HEK293 (cell line): ENCODE results near the gene MGST3.
"Not testable (repeated sequence)": the region's sequence is repeated elsewhere in the genome, so short reads cannot be mapped to it uniquely, and the experiment has no call there.

Source experiments
- CTCF ChIA-PET: fragments of 350-600 bp; formaldehyde crosslinking; extraction: SDS; loops from one replicate; lab custom pipeline; 2021; ENCODE audit warnings: antibody characterized with exemption; lab: Yijun Ruan, JAX
- POLR2A ChIA-PET: fragments of 300-600 bp; formaldehyde crosslinking; extraction: SDS; loops from one replicate; lab custom pipeline; 2020; ENCODE audit warnings: antibody characterized with exemption, inconsistent platforms; lab: Yijun Ruan, JAX
- H3K27ac ChIP-seq: fragments of 200-500 bp; sonication (Bioruptor generic); 2 replicates; pipeline ENCODE4 v1.5.1; 2014; ENCODE audit warnings: low read depth, low read length, control low read depth, inconsistent platforms; ENCODE audit errors: extremely low read depth
- H3K36me3 ChIP-seq, 2 experiments: fragments of 200-500 bp in 1 of 2; sonication (Bioruptor generic) in 1 of 2; 1 replicate in 1 of 2; 2 replicates in 1 of 2; pipeline ENCODE4 v1.5.1; 2014 to 2017; ENCODE audit warnings: inconsistent platforms in 2 of 2, low read length in 2 of 2; ENCODE audit not compliant: control insufficient read depth in 2 of 2, insufficient read depth in 1 of 2
- H3K4me1 ChIP-seq: fragments of 200-500 bp; sonication (Bioruptor generic); 2 replicates; pipeline ENCODE4 v1.5.1; 2014; ENCODE audit warnings: mild to moderate bottlenecking, low read length, inconsistent platforms; ENCODE audit not compliant: control insufficient read depth, insufficient read depth
- H3K4me3 ChIP-seq: 2 replicates; pipeline ENCODE4 v1.5.1; 2011; ENCODE audit warnings: low read depth, mild to moderate bottlenecking, control low read depth, low read length, moderate library complexity
- H3K9me3 ChIP-seq: fragments of 200-500 bp; sonication (Bioruptor generic); 2 replicates; pipeline ENCODE4 v1.5.1; 2014; ENCODE audit warnings: low read depth, low read length, inconsistent platforms; ENCODE audit not compliant: control insufficient read depth, insufficient read depth
- SP7 ChIP-seq: fragments of 450-650 bp; formaldehyde crosslinking; IDR thresholded peaks from 2 replicates; pipeline ENCODE4 v1.5.1; 2016; ENCODE audit warnings: missing biosample characterization, missing genetic modification characterization
- ZNF114 ChIP-seq: fragments of 450-650 bp; formaldehyde crosslinking; IDR thresholded peaks from 2 replicates; pipeline ENCODE4 v1.5.0; 2017; ENCODE audit warnings: missing biosample characterization, missing genetic modification characterization
- ZNF121 ChIP-seq: fragments of 450-650 bp; formaldehyde crosslinking; IDR thresholded peaks from 2 replicates; pipeline ENCODE4 v1.5.1; 2016; ENCODE audit warnings: missing biosample characterization, missing genetic modification characterization
- ZNF133 ChIP-seq: fragments of 450-650 bp; formaldehyde crosslinking; IDR thresholded peaks from 2 replicates; pipeline ENCODE4 v1.5.1; 2016; ENCODE audit warnings: missing biosample characterization, missing genetic modification characterization
- ZNF138 ChIP-seq: fragments of 450-650 bp; formaldehyde crosslinking; IDR thresholded peaks from 2 replicates; pipeline ENCODE4 v1.5.1; 2016; ENCODE audit warnings: missing biosample characterization, missing genetic modification characterization, borderline replicate concordance
- ZNF169 ChIP-seq: fragments of 450-650 bp; formaldehyde crosslinking; IDR thresholded peaks from 2 replicates; pipeline ENCODE4 v1.5.1; 2016; ENCODE audit warnings: missing biosample characterization, missing genetic modification characterization
- ZNF26 ChIP-seq: fragments of 450-650 bp; formaldehyde crosslinking; IDR thresholded peaks from 2 replicates; pipeline ENCODE4 v1.5.1; 2016; ENCODE audit warnings: missing biosample characterization, missing genetic modification characterization
- ZNF311 ChIP-seq: fragments of 450-650 bp; formaldehyde crosslinking; IDR thresholded peaks from 2 replicates; pipeline ENCODE4 v1.5.1; 2017; ENCODE audit warnings: missing biosample characterization, missing genetic modification characterization, borderline replicate concordance
- ZNF341 ChIP-seq: fragments of 450-650 bp; formaldehyde crosslinking; IDR thresholded peaks from 2 replicates; pipeline ENCODE4; 2016; ENCODE audit warnings: low read depth, missing biosample characterization, missing genetic modification characterization
- ZNF560 ChIP-seq: fragments of 450-650 bp; formaldehyde crosslinking; IDR thresholded peaks from 2 replicates; pipeline ENCODE4 v1.5.1; 2017; ENCODE audit warnings: missing biosample characterization, missing genetic modification characterization, borderline replicate concordance
- ZNF658 ChIP-seq: fragments of 450-650 bp; formaldehyde crosslinking; IDR thresholded peaks from 2 replicates; pipeline ENCODE4; 2016; ENCODE audit warnings: missing biosample characterization, missing genetic modification characterization
- ZNF670 ChIP-seq: fragments of 450-650 bp; formaldehyde crosslinking; IDR thresholded peaks from 2 replicates; pipeline ENCODE4 v1.5.1; 2016; ENCODE audit warnings: missing biosample characterization, missing genetic modification characterization, low read depth
- TF ChIP-seq, protein P1 (sequence below): fragments of 450-650 bp; formaldehyde crosslinking; IDR thresholded peaks from 2 replicates; pipeline ENCODE4 v1.5.1; 2016; ENCODE audit warnings: missing biosample characterization, missing genetic modification characterization
- TF ChIP-seq, protein P2 (sequence below): fragments of 450-650 bp; formaldehyde crosslinking; conservative IDR thresholded peaks from 2 replicates; pipeline ENCODE4 v1.5.1; 2016; ENCODE audit warnings: low read depth, missing biosample characterization, missing genetic modification characterization

MGST3 gene

DNA sequence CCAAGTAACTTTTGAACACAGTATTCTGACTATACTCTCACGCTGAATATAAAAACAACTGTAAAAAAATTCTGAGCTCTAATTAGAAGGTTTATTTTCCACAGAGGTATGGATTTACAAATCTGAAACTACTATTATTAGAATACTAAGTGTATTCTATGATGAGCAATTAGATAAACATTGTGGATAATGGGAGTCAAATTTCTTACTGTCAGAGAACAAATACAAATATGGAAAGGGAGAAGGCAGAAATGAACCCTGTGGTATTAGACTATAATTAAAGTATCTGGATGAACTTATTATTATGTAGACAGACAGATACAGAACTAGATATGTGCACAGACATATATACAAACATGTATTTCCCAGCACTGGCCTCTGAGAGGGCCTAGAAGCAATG lies 44.8 kb downstream of the MGST3 start:
- Histone ChIP-seq H3K27ac (no peak overlapping the region), H3K4me3 (no peak overlapping the region), H3K9me3 (no peaks in the 10 kb centered on the region), H3K36me3 (peaks cover 30 to 73% of the 10 kb centered on the region in 2 experiments)
- ChIA-PET CTCF (no interaction called here), POLR2A (no interaction called here)
- TF ChIP-seq SP7, result 0 out of 2 replicates have a peak, but pooled peaks have one; percentile 16
- no peak for TF ChIP-seq ZNF26 (tag by site-specific recombination)
- no peak for TF ChIP-seq ZNF311 (tag by site-specific recombination)
- TF ChIP-seq, all 188 proteins: peak for 1
- no peaks in the 10 kb centered on the region for H3K4me1 ChIP-seq

GRCh38 chr1:165678509-165678908 lies 47.5 kb downstream of the MGST3 start:
- POLR2A ChIA-PET, result no interaction called here
- peaks cover 24 to 82% of the 10 kb centered on the region in 2 experiments for H3K36me3 ChIP-seq

DNA sequence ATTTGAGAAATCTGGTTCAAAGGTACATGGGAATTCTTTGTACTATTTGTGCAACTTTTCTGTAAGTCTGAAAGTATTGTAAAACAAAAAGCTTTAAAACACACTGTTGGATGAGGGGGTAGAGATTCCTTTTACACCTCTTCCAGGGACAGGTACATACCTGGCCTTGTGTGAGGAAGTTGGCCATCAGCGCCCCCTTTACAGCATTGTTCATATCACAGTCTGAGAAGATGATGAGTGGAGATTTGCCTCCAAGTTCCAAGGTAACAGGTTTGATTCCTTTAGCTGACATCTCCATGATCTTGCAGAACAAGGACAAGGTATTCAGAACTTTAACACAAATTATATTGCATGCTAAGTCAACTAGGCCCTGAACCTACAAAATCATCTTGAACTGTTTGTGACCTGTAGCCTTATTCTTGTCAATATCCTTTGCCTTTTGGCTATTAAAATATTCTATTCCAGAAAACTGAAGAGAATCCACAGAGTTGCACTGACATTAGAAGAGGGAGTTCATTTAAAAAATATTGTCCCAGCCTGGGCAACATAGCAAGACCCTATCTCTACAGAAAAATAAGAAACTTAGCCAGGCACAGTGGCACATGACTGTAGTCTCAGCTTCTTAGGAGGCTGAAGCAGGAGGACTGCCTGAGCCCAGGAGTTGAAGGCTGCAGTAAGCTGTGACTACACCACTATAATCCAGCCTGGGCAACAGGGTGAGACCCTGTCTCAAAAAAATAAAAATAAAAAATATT lies 48.4 kb downstream of the MGST3 start:
- H3K4me1 ChIP-seq, result no peaks in the 10 kb centered on the region
- no peak overlapping the region for H3K27ac ChIP-seq
- peak; percentile 51; the same call in 1 of the 2 replicates for TF ChIP-seq ZNF121 (tag by site-specific recombination)
- no peak for TF ChIP-seq ZNF341 (tag by site-specific recombination)
- TF ChIP-seq ZNF133 (tag by site-specific recombination), result no peak
- TF ChIP-seq ZNF658 (tag by site-specific recombination), result no peak
- POLR2A ChIA-PET, result no interaction called here
- no peak overlapping the region for H3K4me3 ChIP-seq
- CTCF ChIA-PET, result interaction anchor here (0.6 to 1.3 kb wide), 6 partner anchors 12 to 272 kb away, joined by 3 to 4 read pairs (median 3); no protein-coding TSS in a partner anchor
- H3K36me3 ChIP-seq, result peaks cover 24 to 81% of the 10 kb centered on the region in 2 experiments
- no peaks in the 10 kb centered on the region for H3K9me3 ChIP-seq

More at GRCh38 chr1:165678509-165678908, 47.5 kb downstream of the MGST3 start:
- CTCF ChIA-PET, result interaction anchor here (1.1 to 1.3 kb wide), 3 partner anchors 11 to 68 kb away, joined by 3 to 4 read pairs (median 3); no protein-coding TSS in a partner anchor
- Histone ChIP-seq H3K9me3 (no peaks in the 10 kb centered on the region), H3K4me3 (no peak overlapping the region), H3K27ac (no peak overlapping the region), H3K4me1 (no peaks in the 10 kb centered on the region)
- TF ChIP-seq, protein P1, sequence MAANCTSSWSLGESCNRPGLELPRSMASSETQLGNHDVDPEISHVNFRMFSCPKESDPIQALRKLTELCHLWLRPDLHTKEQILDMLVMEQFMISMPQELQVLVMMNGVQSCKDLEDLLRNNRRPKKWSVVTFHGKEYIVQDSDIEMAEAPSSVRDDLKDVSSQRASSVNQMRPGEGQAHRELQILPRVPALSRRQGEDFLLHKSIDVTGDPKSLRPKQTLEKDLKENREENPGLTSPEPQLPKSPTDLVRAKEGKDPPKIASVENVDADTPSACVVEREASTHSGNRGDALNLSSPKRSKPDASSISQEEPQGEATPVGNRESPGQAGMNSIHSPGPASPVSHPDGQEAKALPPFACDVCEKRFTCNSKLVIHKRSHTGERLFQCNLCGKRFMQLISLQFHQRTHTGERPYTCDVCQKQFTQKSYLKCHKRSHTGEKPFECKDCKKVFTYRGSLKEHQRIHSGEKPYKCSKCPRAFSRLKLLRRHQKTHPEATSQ, result no peak

DNA sequence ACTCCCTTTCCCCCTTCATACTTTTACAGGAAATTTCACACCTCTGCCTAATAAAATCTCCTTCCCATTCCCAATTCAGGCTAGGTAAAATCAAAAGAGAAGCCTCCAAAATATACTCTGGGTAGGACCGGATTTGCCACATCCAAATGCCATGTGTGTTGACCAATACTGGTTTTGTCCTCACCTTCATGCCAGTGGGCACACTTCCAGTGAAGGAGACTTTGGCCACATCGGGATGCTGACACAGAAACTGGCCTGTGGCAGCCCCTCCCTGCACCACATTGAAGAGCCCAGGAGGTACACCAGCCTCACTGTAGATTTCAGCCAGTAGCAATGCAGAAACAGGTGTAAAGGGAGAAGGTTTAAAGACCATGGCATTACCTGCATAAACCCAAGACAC lies 49.3 kb downstream of the MGST3 start:
- Histone ChIP-seq H3K27ac (no peak overlapping the region), H3K9me3 (no peaks in the 10 kb centered on the region), H3K4me3 (no peak overlapping the region), H3K4me1 (no peaks in the 10 kb centered on the region), H3K36me3 (peaks cover 20 to 80% of the 10 kb centered on the region in 2 experiments)
- CTCF ChIA-PET, result interaction anchor here (0.6 kb wide), 1 partner anchor 22 kb away, joined by 3 read pairs; no protein-coding TSS in a partner anchor
- TF ChIP-seq ZNF138 (tag by site-specific recombination), result no peak
- TF ChIP-seq ZNF560, result no peak
- no peak for TF ChIP-seq ZNF114 (tag by site-specific recombination)
- no peak for TF ChIP-seq ZNF169 (tag by site-specific recombination)
- TF ChIP-seq ZNF670 (tag by site-specific recombination), result no peak
- TF ChIP-seq, protein P2, sequence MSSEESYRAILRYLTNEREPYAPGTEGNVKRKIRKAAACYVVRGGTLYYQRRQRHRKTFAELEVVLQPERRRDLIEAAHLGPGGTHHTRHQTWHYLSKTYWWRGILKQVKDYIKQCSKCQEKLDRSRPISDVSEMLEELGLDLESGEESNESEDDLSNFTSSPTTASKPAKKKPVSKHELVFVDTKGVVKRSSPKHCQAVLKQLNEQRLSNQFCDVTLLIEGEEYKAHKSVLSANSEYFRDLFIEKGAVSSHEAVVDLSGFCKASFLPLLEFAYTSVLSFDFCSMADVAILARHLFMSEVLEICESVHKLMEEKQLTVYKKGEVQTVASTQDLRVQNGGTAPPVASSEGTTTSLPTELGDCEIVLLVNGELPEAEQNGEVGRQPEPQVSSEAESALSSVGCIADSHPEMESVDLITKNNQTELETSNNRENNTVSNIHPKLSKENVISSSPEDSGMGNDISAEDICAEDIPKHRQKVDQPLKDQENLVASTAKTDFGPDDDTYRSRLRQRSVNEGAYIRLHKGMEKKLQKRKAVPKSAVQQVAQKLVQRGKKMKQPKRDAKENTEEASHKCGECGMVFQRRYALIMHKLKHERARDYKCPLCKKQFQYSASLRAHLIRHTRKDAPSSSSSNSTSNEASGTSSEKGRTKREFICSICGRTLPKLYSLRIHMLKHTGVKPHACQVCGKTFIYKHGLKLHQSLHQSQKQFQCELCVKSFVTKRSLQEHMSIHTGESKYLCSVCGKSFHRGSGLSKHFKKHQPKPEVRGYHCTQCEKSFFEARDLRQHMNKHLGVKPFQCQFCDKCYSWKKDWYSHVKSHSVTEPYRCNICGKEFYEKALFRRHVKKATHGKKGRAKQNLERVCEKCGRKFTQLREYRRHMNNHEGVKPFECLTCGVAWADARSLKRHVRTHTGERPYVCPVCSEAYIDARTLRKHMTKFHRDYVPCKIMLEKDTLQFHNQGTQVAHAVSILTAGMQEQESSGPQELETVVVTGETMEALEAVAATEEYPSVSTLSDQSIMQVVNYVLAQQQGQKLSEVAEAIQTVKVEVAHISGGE, result no peak
- POLR2A ChIA-PET, result no interaction called here

GRCh38 chr1:165680773-165681172 lies 49.7 kb downstream of the MGST3 start:
- CTCF ChIA-PET, result interaction anchor here (1.4 kb wide), 1 partner anchor 16 kb away, joined by 3 read pairs; no protein-coding TSS in a partner anchor
- H3K27ac ChIP-seq, H3K4me1 ChIP-seq, H3K4me3 ChIP-seq, H3K9me3 ChIP-seq, POLR2A ChIA-PET: not testable (repeated sequence)
- peaks cover 16 to 80% of the 10 kb centered on the region in 2 experiments for H3K36me3 ChIP-seq
